NCI-H82 treated with DMSO at 0.1 percent for 48 hours (cell line): ENCODE data around the gene POLRMT.
A peak's percentile ranks its signal among the peaks of the same experiment; 100 is the strongest.

Source experiments
- DNase-seq: peaks from one replicate; lab custom pipeline; 2025; ENCODE audit not compliant: unreplicated experiment; lab: John Stamatoyannopoulos, UW

The POLRMT gene

GRCh38 chr19:648305-648704 is 15.0 kb upstream of the POLRMT start:
- DNase-seq: no peak

- DNase-seq: no peak
These were observed 14.4 kb upstream of the POLRMT start for GRCh38 chr19:647566-648284.

GRCh38 chr19:646779-647565 is 13.6 kb upstream of the POLRMT start:
- no peak for DNase-seq

GRCh38 chr19:645912-646778 is 12.8 kb upstream of the POLRMT start:
- no peak for DNase-seq

GRCh38 chr19:644789-645188 is 11.5 kb upstream of the POLRMT start:
- DNase-seq: no peak

GRCh38 chr19:644363-644762 is 11.0 kb upstream of the POLRMT start:
- DNase-seq: no peak

- no peak for DNase-seq
These were observed 10.4 kb upstream of the POLRMT start for GRCh38 chr19:643736-644135.

- DNase-seq: no peak
These were observed 9.7 kb upstream of the POLRMT start for GRCh38 chr19:642767-643727.

- no peak for DNase-seq
These were observed 8.4 kb upstream of the POLRMT start for GRCh38 chr19:641702-642101.

- no peak for DNase-seq
These were observed 7.4 kb upstream of the POLRMT start for GRCh38 chr19:640606-641189.

- DNase-seq: no peak
These were observed 6.8 kb upstream of the POLRMT start for GRCh38 chr19:640161-640558.

- peak; percentile 31 for DNase-seq
These were observed 6.2 kb upstream of the POLRMT start, which contains the start of gene FGF22 for GRCh38 chr19:639253-640160. Gene FGF22 (plus strand): TSS chr19:639879. CDS start chr19:639926, 47 bp downstream.

GRCh38 chr19:638906-639252 is 5.5 kb upstream of the POLRMT start:
- DNase-seq: no peak

- no peak for DNase-seq
These were observed 1.8 kb upstream of the POLRMT start for GRCh38 chr19:634975-635652.

- DNase-seq: no peak
These were observed 676 bp upstream of the POLRMT start for GRCh38 chr19:633786-634639.

- DNase-seq: no peak
These were observed 714 bp downstream of the POLRMT start for GRCh38 chr19:632579-633067.

- DNase-seq: no peak
These were observed 3.2 kb downstream of the POLRMT start for GRCh38 chr19:629961-630714.
